IMR-90 (cell line): ENCODE results near the gene KRT8. TPM values are rescaled to one million over a fixed set of nuclear protein-coding genes. Genes with fewer than 3 reads are reported as not detected.

Experiments
- ATAC-seq: fragments of 200-7000 bp; cut with Tn5 transposase; 2 replicates; pipeline ENCODE4 v1.9.1; 2020; ENCODE audit warnings: low read depth, mild to moderate bottlenecking, moderate library complexity
- BruUV-seq: library from RNA; stranded (reverse); fragments of 400-500 nt; replicated peaks from 2 replicates; lab custom pipeline; 2021; lab: Mats Ljungman, UMichigan
- CTCF ChIA-PET: fragments of 300-600 bp; formaldehyde crosslinking; extraction: SDS; loops from one replicate; lab custom pipeline; 2021; ENCODE audit warnings: antibody characterized with exemption; lab: Yijun Ruan, JAX
- POLR2A ChIA-PET: fragments of 300-600 bp; sonication (Branson Sonifier 250); formaldehyde crosslinking; loops from one replicate; lab custom pipeline; 2022; ENCODE audit warnings: antibody characterized with exemption; ENCODE audit not compliant: unreplicated experiment; lab: Charles Lee
- DNase-seq: peaks from one replicate; pipeline ENCODE4 v3.0.0; 2013
- H2AFZ ChIP-seq: replicated peaks from 2 replicates; pipeline ENCODE3; 2013; ENCODE audit warnings: low read length, mild to moderate bottlenecking; ENCODE audit not compliant: poor library complexity
- H2AK5ac ChIP-seq: 2 replicates; pipeline ENCODE4 v1.6.1; 2013; ENCODE audit warnings: low read depth, low read length, inconsistent platforms
- H2AK9ac ChIP-seq: replicated peaks from 2 replicates; pipeline ENCODE3; 2013; ENCODE audit warnings: mild to moderate bottlenecking, low read depth, low read length, moderate library complexity; ENCODE audit not compliant: poor library complexity
- H2BK120ac ChIP-seq: 2 replicates; pipeline ENCODE4 v1.6.1; 2013; ENCODE audit warnings: low read depth, low read length, inconsistent platforms
- H2BK15ac ChIP-seq: 3 replicates; pipeline ENCODE4 v1.6.1; 2013; ENCODE audit warnings: low read depth, low read length, inconsistent platforms
- H2BK20ac ChIP-seq: 2 replicates; pipeline ENCODE4 v1.6.1; 2013; ENCODE audit warnings: low read depth, mild to moderate bottlenecking, inconsistent platforms, low read length, moderate library complexity
- H2BK5ac ChIP-seq: 2 replicates; pipeline ENCODE4 v1.6.1; 2013; ENCODE audit warnings: mild to moderate bottlenecking, low read depth, low read length, inconsistent platforms; ENCODE audit not compliant: poor library complexity, severe bottlenecking
- H3K14ac ChIP-seq: replicated peaks from 2 replicates; pipeline ENCODE4 v1.6.1; 2013; ENCODE audit warnings: low read depth, low read length, inconsistent platforms
- H3K18ac ChIP-seq: 2 replicates; pipeline ENCODE4 v1.6.1; 2013; ENCODE audit warnings: low read depth, low read length, control low read depth
- H3K23ac ChIP-seq: 2 replicates; pipeline ENCODE4 v1.6.1; 2013; ENCODE audit warnings: low read depth, low read length, inconsistent platforms
- H3K27ac ChIP-seq: 2 replicates; pipeline ENCODE4 v1.5.1; 2013; ENCODE audit warnings: mild to moderate bottlenecking, control low read depth, low read length; ENCODE audit not compliant: insufficient read depth
- H3K27me3 ChIP-seq: 2 replicates; pipeline ENCODE4 v1.6.1; 2013; ENCODE audit warnings: low read length; ENCODE audit not compliant: control insufficient read depth, insufficient read depth
- H3K36me3 ChIP-seq: 2 replicates; pipeline ENCODE4 v1.6.1; 2013; ENCODE audit warnings: low read length, mixed read lengths; ENCODE audit not compliant: control insufficient read depth, insufficient read depth
- H3K4ac ChIP-seq: 2 replicates; pipeline ENCODE4 v1.6.1; 2013; ENCODE audit warnings: low read depth, low read length, inconsistent platforms
- H3K4me1 ChIP-seq: 2 replicates; pipeline ENCODE4 v1.6.1; 2013; ENCODE audit warnings: low read length, mixed read lengths; ENCODE audit not compliant: control insufficient read depth, insufficient read depth
- H3K4me2 ChIP-seq: 2 replicates; pipeline ENCODE4 v1.6.1; 2013; ENCODE audit warnings: low read depth, mild to moderate bottlenecking, control low read depth, low read length, moderate library complexity
- H3K4me3 ChIP-seq: 2 replicates; pipeline ENCODE4 v1.5.1; 2013; ENCODE audit warnings: low read depth, mild to moderate bottlenecking, control low read depth, low read length, moderate library complexity; ENCODE audit not compliant: insufficient read depth
- H3K56ac ChIP-seq: 2 replicates; pipeline ENCODE4 v1.6.1; 2013; ENCODE audit warnings: low read length, inconsistent platforms; ENCODE audit not compliant: insufficient read depth; ENCODE audit errors: extremely low read depth
- H3K79me1 ChIP-seq, 2 experiments: 2 replicates each; pipeline ENCODE4 v1.6.1; 2013; ENCODE audit warnings: low read length in 2 of 2, inconsistent platforms in 1 of 2, low read depth in 1 of 2
- H3K9ac ChIP-seq: 2 replicates; pipeline ENCODE4 v1.6.1; 2013; ENCODE audit warnings: low read depth, low read length, control low read depth
- H3K9me1 ChIP-seq: 2 replicates; pipeline ENCODE4 v1.6.1; 2013; ENCODE audit warnings: low read length, inconsistent platforms; ENCODE audit not compliant: insufficient read depth
- H3K9me3 ChIP-seq: 2 replicates; pipeline ENCODE4 v1.6.1; 2013; ENCODE audit warnings: low read length; ENCODE audit not compliant: control insufficient read depth, insufficient read depth
- H4K20me1 ChIP-seq: 2 replicates; pipeline ENCODE4 v1.6.1; 2013; ENCODE audit warnings: low read length, inconsistent platforms; ENCODE audit not compliant: insufficient read depth
- H4K5ac ChIP-seq: 2 replicates; pipeline ENCODE4 v1.6.1; 2013; ENCODE audit warnings: mild to moderate bottlenecking, low read depth, low read length, control low read depth
- H4K8ac ChIP-seq, 2 experiments: 2 replicates each; pipeline ENCODE4 v1.6.1; 2013; ENCODE audit warnings: low read depth in 2 of 2, low read length in 2 of 2, control low read depth in 1 of 2, inconsistent platforms in 1 of 2
- H4K91ac ChIP-seq: 2 replicates; pipeline ENCODE4 v1.6.1; 2013; ENCODE audit warnings: low read depth, low read length, inconsistent platforms; ENCODE audit not compliant: insufficient read depth
- BHLHE40 ChIP-seq: fragments of 150-350 bp; IDR thresholded peaks from 2 replicates; pipeline ENCODE4 v1.6.1; 2016; ENCODE audit warnings: mild to moderate bottlenecking, low read depth, low read length
- CEBPB ChIP-seq: IDR thresholded peaks from 2 replicates; pipeline ENCODE4 v1.6.1; 2012; ENCODE audit warnings: low read depth, low read length, improper control_type of control experiment
- CHD1 ChIP-seq: IDR thresholded peaks from 2 replicates; pipeline ENCODE4 v1.6.1; 2012; ENCODE audit warnings: low read depth, low read length, improper control_type of control experiment
- FOS ChIP-seq: fragments of 150-350 bp; IDR thresholded peaks from 2 replicates; pipeline ENCODE4 v1.6.1; 2016; ENCODE audit warnings: low read depth, low read length
- MAFK ChIP-seq: IDR thresholded peaks from 2 replicates; pipeline ENCODE4 v1.6.1; 2012; ENCODE audit warnings: low read depth, low read length, improper control_type of control experiment
- MAZ ChIP-seq: IDR thresholded peaks from 2 replicates; pipeline ENCODE4 v1.6.1; 2012; ENCODE audit warnings: low read depth, mild to moderate bottlenecking, low read length, improper control_type of control experiment, moderate library complexity, borderline replicate concordance
- MXI1 ChIP-seq: IDR thresholded peaks from 2 replicates; pipeline ENCODE4 v1.6.1; 2012; ENCODE audit warnings: low read depth, mild to moderate bottlenecking, low read length, moderate library complexity, borderline replicate concordance
- NFE2L2 ChIP-seq: fragments of 150-350 bp; IDR thresholded peaks from 2 replicates; pipeline ENCODE4 v1.6.1; 2016; ENCODE audit warnings: low read depth, mild to moderate bottlenecking, low read length
- POLR2A ChIP-seq: IDR thresholded peaks from 2 replicates; pipeline ENCODE4 v1.6.1; 2012; ENCODE audit warnings: mild to moderate bottlenecking, low read depth, low read length
- RAD21 ChIP-seq: IDR thresholded peaks from 2 replicates; pipeline ENCODE4 v1.6.1; 2012; ENCODE audit warnings: low read length, improper control_type of control experiment
- RCOR1 ChIP-seq: IDR thresholded peaks from 2 replicates; pipeline ENCODE4 v1.6.1; 2012; ENCODE audit warnings: mild to moderate bottlenecking, low read length, improper control_type of control experiment; ENCODE audit not compliant: insufficient replicate concordance
- RFX5 ChIP-seq: IDR thresholded peaks from 2 replicates; pipeline ENCODE4 v1.8.0; 2012; ENCODE audit warnings: low read depth, mild to moderate bottlenecking, low read length, moderate library complexity
- SMC3 ChIP-seq: fragments of 150-350 bp; IDR thresholded peaks from 2 replicates; pipeline ENCODE4 v1.6.1; 2016; ENCODE audit warnings: low read depth, mild to moderate bottlenecking, antibody characterized with exemption, low read length, moderate library complexity
- WGBS, 2 experiments: methylation state at CpG; one replicate each; pipeline versions ENCODE4 v1.1.5 to v1.1.7; 2013; ENCODE audit warnings: missing lambda C conversion rate in 2 of 2; ENCODE audit not compliant: insufficient read length in 1 of 2; ENCODE audit errors: extremely low coverage in 2 of 2; 5-methylcytosine and 5-hydroxymethylcytosine counted together
- dilution Hi-C: fragments of 300-500 bp; cut with HindIII; formaldehyde crosslinking; loops from one replicate; pipeline ENCODE4 v1.14.3; 2018; ENCODE audit warnings: low sequenced_read_pairs; ENCODE audit not compliant: unreplicated experiment
- in situ Hi-C: fragments of 300-500 bp; cut with MboI; formaldehyde crosslinking; loops from 3 replicates; pipeline ENCODE4 v1.14.3; 2019; ENCODE audit warnings: low sequenced_read_pairs, inconsistent platforms, mixed read lengths
- intact Hi-C: fragments of 100-400 bp; cut with micrococcal nuclease; formaldehyde crosslinking; loops from 2 replicates; pipeline ENCODE4 v1.10.0; 2022
- polyA plus RNA-seq, 3 experiments: library from polyadenylated mRNA; depleted of rRNA; stranded (reverse); fragments of >200 nt; gene quantifications; 2 replicates each; pipeline ENCODE4 v1.2.3, GENCODE V29; 2012; ENCODE audit warnings: low replicate concordance in 1 of 3
- total RNA-seq: library from RNA; depleted of rRNA; stranded (reverse); fragments of >200 nt; gene quantifications from 2 replicates; pipeline ENCODE4 v1.2.3, GENCODE V29; 2012
- TF ChIP-seq, protein P1 (sequence below): conservative IDR thresholded peaks from 2 replicates; pipeline ENCODE4 v1.5.1; 2012; ENCODE audit warnings: mild to moderate bottlenecking, low read depth, low read length, improper control_type of control experiment
- TF ChIP-seq, protein P2 (sequence below): fragments of 150-350 bp; IDR thresholded peaks from 2 replicates; pipeline ENCODE4 v1.6.1; 2017; ENCODE audit warnings: mild to moderate bottlenecking, antibody characterized with exemption, low read length, low read depth
- TF ChIP-seq, protein P3 (sequence below): fragments of 150-350 bp; IDR thresholded peaks from 2 replicates; pipeline ENCODE4 v1.6.1; 2016; ENCODE audit warnings: low read depth, mild to moderate bottlenecking, low read length, moderate library complexity, borderline replicate concordance

KRT8 gene
- total and polyA plus RNA-seq, 2 of the 4 experiments (the other 2 are of a cell fraction) = 10.9 to 39.3 TPM

- Histone ChIP-seq H3K14ac (no peak overlapping the region), H3K9ac (no peak overlapping the region), H3K18ac (no peak overlapping the region), H3K4me2 (no peak overlapping the region), H3K9me3 (0 out of 2 replicates have a peak, but pooled peaks cover 1% of the 10 kb centered on the region), H3K27ac (no peak overlapping the region), H2BK20ac (no peak overlapping the region), H3K4me1 (no peaks in the 10 kb centered on the region), H4K8ac (no peak overlapping the region), H3K56ac (no peak overlapping the region), H3K79me1 (no peaks in the 10 kb centered on the region), H2AK5ac (no peak overlapping the region), H2BK120ac (no peak overlapping the region), H3K4ac (no peak overlapping the region), H3K27me3 (no peaks in the 10 kb centered on the region; the same call in 1 of the 2 replicates), H3K9me1 (no peaks in the 10 kb centered on the region), H4K91ac (no peak overlapping the region), H4K5ac (no peak overlapping the region), H2AFZ (no peak overlapping the region), H3K23ac (no peak overlapping the region), H2BK5ac (no peak overlapping the region), H2BK15ac (no peak overlapping the region), H3K4me3 (no peak overlapping the region), H4K20me1 (no peaks in the 10 kb centered on the region), H2AK9ac (no peak overlapping the region), H3K36me3 (no peaks in the 10 kb centered on the region)
- intact Hi-C loops (no loop called here), in situ Hi-C loops (no loop called here), dilution Hi-C loops (loop anchor here (25.0 kb wide), 1 partner anchor 97 kb away; no protein-coding TSS in a partner anchor)
- DNase-seq = no peak
- CTCF ChIA-PET = interaction anchor here (1.8 kb wide), 1 partner anchor 90 kb away, joined by 10 read pairs; no protein-coding TSS in a partner anchor
- BruUV-seq = no TSS peak
- POLR2A ChIA-PET = no interaction called here
- WGBS, 2 experiments = 88% methylated on average over 2 of the region's 3 CpGs; no CpG with 5 or more reads in 1 of the 2 experiments
- no peak for ATAC-seq
- TF ChIP-seq MAFK = no peak
- no peak for TF ChIP-seq NFE2L2
- TF ChIP-seq CEBPB = no peak
- TF ChIP-seq, protein P1, sequence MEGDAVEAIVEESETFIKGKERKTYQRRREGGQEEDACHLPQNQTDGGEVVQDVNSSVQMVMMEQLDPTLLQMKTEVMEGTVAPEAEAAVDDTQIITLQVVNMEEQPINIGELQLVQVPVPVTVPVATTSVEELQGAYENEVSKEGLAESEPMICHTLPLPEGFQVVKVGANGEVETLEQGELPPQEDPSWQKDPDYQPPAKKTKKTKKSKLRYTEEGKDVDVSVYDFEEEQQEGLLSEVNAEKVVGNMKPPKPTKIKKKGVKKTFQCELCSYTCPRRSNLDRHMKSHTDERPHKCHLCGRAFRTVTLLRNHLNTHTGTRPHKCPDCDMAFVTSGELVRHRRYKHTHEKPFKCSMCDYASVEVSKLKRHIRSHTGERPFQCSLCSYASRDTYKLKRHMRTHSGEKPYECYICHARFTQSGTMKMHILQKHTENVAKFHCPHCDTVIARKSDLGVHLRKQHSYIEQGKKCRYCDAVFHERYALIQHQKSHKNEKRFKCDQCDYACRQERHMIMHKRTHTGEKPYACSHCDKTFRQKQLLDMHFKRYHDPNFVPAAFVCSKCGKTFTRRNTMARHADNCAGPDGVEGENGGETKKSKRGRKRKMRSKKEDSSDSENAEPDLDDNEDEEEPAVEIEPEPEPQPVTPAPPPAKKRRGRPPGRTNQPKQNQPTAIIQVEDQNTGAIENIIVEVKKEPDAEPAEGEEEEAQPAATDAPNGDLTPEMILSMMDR = no peak
- TF ChIP-seq, protein P2, sequence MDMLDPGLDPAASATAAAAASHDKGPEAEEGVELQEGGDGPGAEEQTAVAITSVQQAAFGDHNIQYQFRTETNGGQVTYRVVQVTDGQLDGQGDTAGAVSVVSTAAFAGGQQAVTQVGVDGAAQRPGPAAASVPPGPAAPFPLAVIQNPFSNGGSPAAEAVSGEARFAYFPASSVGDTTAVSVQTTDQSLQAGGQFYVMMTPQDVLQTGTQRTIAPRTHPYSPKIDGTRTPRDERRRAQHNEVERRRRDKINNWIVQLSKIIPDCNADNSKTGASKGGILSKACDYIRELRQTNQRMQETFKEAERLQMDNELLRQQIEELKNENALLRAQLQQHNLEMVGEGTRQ = no peak
- no peak for TF ChIP-seq POLR2A
- no peak for TF ChIP-seq RAD21
- TF ChIP-seq CHD1 = no peak
- TF ChIP-seq MXI1 = no peak
- no peak for TF ChIP-seq FOS
- TF ChIP-seq, protein P3, sequence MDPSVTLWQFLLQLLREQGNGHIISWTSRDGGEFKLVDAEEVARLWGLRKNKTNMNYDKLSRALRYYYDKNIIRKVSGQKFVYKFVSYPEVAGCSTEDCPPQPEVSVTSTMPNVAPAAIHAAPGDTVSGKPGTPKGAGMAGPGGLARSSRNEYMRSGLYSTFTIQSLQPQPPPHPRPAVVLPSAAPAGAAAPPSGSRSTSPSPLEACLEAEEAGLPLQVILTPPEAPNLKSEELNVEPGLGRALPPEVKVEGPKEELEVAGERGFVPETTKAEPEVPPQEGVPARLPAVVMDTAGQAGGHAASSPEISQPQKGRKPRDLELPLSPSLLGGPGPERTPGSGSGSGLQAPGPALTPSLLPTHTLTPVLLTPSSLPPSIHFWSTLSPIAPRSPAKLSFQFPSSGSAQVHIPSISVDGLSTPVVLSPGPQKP = no peak
- no peak for TF ChIP-seq SMC3
- TF ChIP-seq RFX5 = no peak
- TF ChIP-seq RCOR1 = no peak
- TF ChIP-seq BHLHE40 = no peak
- no peak for TF ChIP-seq MAZ
These were observed 14.5 kb downstream of the KRT8 start for GRCh38 chr12:52890417-52890816.
